Panc1 (cell line): ENCODE results near the gene NCKAP5.

Experiments used
- CTCF ChIP-seq: fragments of 450-650 bp; IDR thresholded peaks from 2 replicates; pipeline ENCODE4 v1.5.1; 2017; ENCODE audit warnings: mild to moderate bottlenecking
- POLR2AphosphoS5 ChIP-seq: IDR thresholded peaks from 2 replicates; pipeline ENCODE4 v1.6.1; 2012; ENCODE audit warnings: mild to moderate bottlenecking, low read depth, low read length, moderate library complexity
- REST ChIP-seq, 2 experiments: IDR thresholded peaks; 2 replicates each; pipeline ENCODE4 v1.6.1; 2011 to 2012; ENCODE audit warnings: low read depth in 2 of 2, control low read depth in 1 of 2, low read length in 1 of 2, mild to moderate bottlenecking in 1 of 2, moderate library complexity in 1 of 2; ENCODE audit not compliant: insufficient read depth in 1 of 2
- SIN3A ChIP-seq: IDR thresholded peaks from 2 replicates; pipeline ENCODE4 v1.6.1; 2012; ENCODE audit warnings: low read depth, mild to moderate bottlenecking, low read length, moderate library complexity, borderline replicate concordance; ENCODE audit not compliant: insufficient read depth

- TF ChIP-seq CTCF (no peak), POLR2AphosphoS5 (no peak), REST (IDR thresholded peaks at IDR 0.05; ENCODE audit: insufficient read depth in 1 of 2, low read depth in 2 of 2, low read length in 1 of 2) (no peak), SIN3A (no peak)
Measured at GRCh38 chr2:133371286-133371685, 197.0 kb downstream of the NCKAP5 start.
